DND-41 (cell line): ENCODE results near the gene REEP6.

Experiments
- ATAC-seq: fragments of 200-7000 bp; cut with Tn5 transposase; 3 replicates; pipeline ENCODE4 v1.9.1; 2021; ENCODE audit warnings: low read depth; ENCODE audit not compliant: insufficient read depth
- DNase-seq: peaks from one replicate; pipeline ENCODE4 v3.0.0-alpha.2; 2020
- H2AFZ ChIP-seq: 2 replicates; pipeline ENCODE4 v1.6.0; 2012; ENCODE audit warnings: low read depth, low read length
- H3K27ac ChIP-seq: 2 replicates; pipeline ENCODE4 v1.5.1; 2012; ENCODE audit warnings: low read length, inconsistent platforms
- H3K27me3 ChIP-seq: fragments of 200-600 bp; sonication (generic); 2 replicates; pipeline ENCODE4 v1.6.0; 2012; ENCODE audit warnings: low read length, mild to moderate bottlenecking, inconsistent platforms; ENCODE audit not compliant: insufficient read depth, poor library complexity
- H3K36me3 ChIP-seq: 2 replicates; pipeline ENCODE4 v1.5.1; 2012; ENCODE audit warnings: low read length, inconsistent platforms; ENCODE audit not compliant: insufficient read depth
- H3K4me1 ChIP-seq: 2 replicates; pipeline ENCODE4 v1.5.1; 2012; ENCODE audit warnings: mild to moderate bottlenecking, low read length; ENCODE audit not compliant: insufficient read depth
- H3K4me2 ChIP-seq: 2 replicates; pipeline ENCODE4 v1.6.0; 2012; ENCODE audit warnings: mild to moderate bottlenecking, moderate library complexity, low read length, inconsistent platforms; ENCODE audit not compliant: insufficient read depth
- H3K4me3 ChIP-seq, 2 experiments: fragments of 200-600 bp in 1 of 2; shearing (Covaris generic) in 1 of 2; 2 replicates each; pipeline ENCODE4 v1.5.1; 2012 to 2016; ENCODE audit warnings: inconsistent platforms in 2 of 2, low read length in 2 of 2, mild to moderate bottlenecking in 2 of 2, low read depth in 1 of 2, moderate library complexity in 1 of 2
- H3K79me2 ChIP-seq: 2 replicates; pipeline ENCODE4 v1.6.0; 2012; ENCODE audit warnings: low read length, inconsistent platforms; ENCODE audit not compliant: insufficient read depth
- H3K9ac ChIP-seq: 2 replicates; pipeline ENCODE4 v1.6.0; 2012; ENCODE audit warnings: low read depth, mild to moderate bottlenecking, inconsistent platforms, low read length, moderate library complexity
- H3K9me3 ChIP-seq: 2 replicates; pipeline ENCODE4 v1.5.1; 2012; ENCODE audit warnings: low read length, moderate library complexity, mild to moderate bottlenecking, inconsistent platforms; ENCODE audit not compliant: insufficient read depth, severe bottlenecking
- H4K20me1 ChIP-seq: 2 replicates; pipeline ENCODE4 v1.6.0; 2012; ENCODE audit warnings: low read length; ENCODE audit not compliant: insufficient read depth
- CTCF ChIP-seq: IDR thresholded peaks from 2 replicates; pipeline ENCODE4 v1.5.1; 2012; ENCODE audit warnings: borderline replicate concordance, low read length, moderate library complexity, mild to moderate bottlenecking; ENCODE audit not compliant: poor library complexity, severe bottlenecking; ENCODE audit errors: extremely low read depth
- EZH2 ChIP-seq: IDR thresholded peaks from 3 replicates; pipeline ENCODE4 v1.6.1; 2012; ENCODE audit warnings: borderline replicate concordance, low read depth, mild to moderate bottlenecking, moderate library complexity, low read length, inconsistent platforms; ENCODE audit not compliant: severe bottlenecking

Gene REEP6

GRCh38 chr19:1521636-1522035, 30.7 kb downstream of the REEP6 start:
- no peak overlapping the region for H2AFZ ChIP-seq
- no peak overlapping the region for H3K4me2 ChIP-seq
- no peaks in the 10 kb centered on the region for H3K4me1 ChIP-seq
- H3K27me3 ChIP-seq = no peaks in the 10 kb centered on the region
- H3K9me3 ChIP-seq = no peaks in the 10 kb centered on the region
- H3K27ac ChIP-seq = no peak overlapping the region
- H3K36me3 ChIP-seq = no peaks in the 10 kb centered on the region
- no peak for ATAC-seq
- no peak overlapping the region for H3K9ac ChIP-seq
- DNase-seq = no peak
- TF ChIP-seq EZH2 (no peak), CTCF (no peak)
- H3K4me3 ChIP-seq = no peak overlapping the region
- H3K79me2 ChIP-seq = no peaks in the 10 kb centered on the region
- H4K20me1 ChIP-seq = no peaks in the 10 kb centered on the region

GRCh38 chr19:1522061-1522460, 31.1 kb downstream of the REEP6 start:
- DNase-seq (no peak), ATAC-seq (no peak)
- Histone ChIP-seq H3K4me3 (no peak overlapping the region), H3K27me3 (no peaks in the 10 kb centered on the region), H4K20me1 (no peaks in the 10 kb centered on the region), H2AFZ (no peak overlapping the region), H3K36me3 (no peaks in the 10 kb centered on the region), H3K9me3 (no peaks in the 10 kb centered on the region), H3K27ac (no peak overlapping the region), H3K79me2 (no peaks in the 10 kb centered on the region), H3K9ac (no peak overlapping the region), H3K4me1 (no peaks in the 10 kb centered on the region), H3K4me2 (no peak overlapping the region)
- TF ChIP-seq EZH2 (no peak), CTCF (no peak)

GRCh38 chr19:1522838-1523237, 31.9 kb downstream of the REEP6 start:
- Histone ChIP-seq H3K9me3 (no peaks in the 10 kb centered on the region), H3K36me3 (no peaks in the 10 kb centered on the region), H3K4me2 (no peak overlapping the region), H2AFZ (no peak overlapping the region), H3K27me3 (no peaks in the 10 kb centered on the region), H3K4me3 (no peak overlapping the region), H3K27ac (no peak overlapping the region), H3K4me1 (no peaks in the 10 kb centered on the region), H4K20me1 (no peaks in the 10 kb centered on the region), H3K79me2 (no peaks in the 10 kb centered on the region), H3K9ac (no peak overlapping the region)
- DNase-seq (no peak), ATAC-seq (no peak)
- TF ChIP-seq CTCF (no peak), EZH2 (no peak)
